K562 (cell line): ENCODE measurements around the gene CLTB. TPM values are rescaled to one million over a fixed set of nuclear protein-coding genes. Genes with fewer than 3 reads are reported as not detected.
A peak's percentile ranks its signal among the peaks of the same experiment; 100 is the strongest.

Experiments
- BRD9 ChIP-seq: fragments of 450-650 bp; IDR thresholded peaks from 2 replicates; pipeline ENCODE4 v1.6.1; 2018; ENCODE audit warnings: low read depth; ENCODE audit not compliant: partially characterized antibody
- CBX5 ChIP-seq: IDR thresholded peaks from 2 replicates; pipeline ENCODE4 v1.6.1; 2014; ENCODE audit warnings: low read depth, borderline replicate concordance
- CCNT2 ChIP-seq: IDR thresholded peaks from 2 replicates; pipeline ENCODE4 v1.6.1; 2011; ENCODE audit warnings: borderline replicate concordance, low read depth, mild to moderate bottlenecking, moderate library complexity, mixed read lengths, low read length; ENCODE audit not compliant: insufficient read length; ENCODE audit errors: extremely low read depth
- CEBPG ChIP-seq, 3 experiments: fragments of 200-800 bp in 1 of 3; sonication (Bioruptor generic) in 1 of 3; sonication (generic) in 1 of 3; formaldehyde crosslinking in 1 of 3; IDR thresholded peaks in 2 of 3; conservative IDR thresholded peaks in 1 of 3; 2 replicates each; pipeline versions ENCODE4 v1.6.1 to v1.8.0; 2016 to 2022; ENCODE audit warnings: missing compliant biosample characterization in 2 of 3, missing genetic modification characterization in 2 of 3, mild to moderate bottlenecking in 1 of 3, missing genetic modification reagents in 1 of 3
- CREM ChIP-seq: IDR thresholded peaks from 2 replicates; pipeline ENCODE4 v1.6.1; 2014; ENCODE audit warnings: antibody characterized with exemption, low read depth
- HDAC2 ChIP-seq: fragments of 450-650 bp; IDR thresholded peaks from 2 replicates; pipeline ENCODE4 v1.6.1; 2016; ENCODE audit warnings: mild to moderate bottlenecking
- HNRNPLL ChIP-seq: fragments of 200-400 bp; formaldehyde crosslinking; IDR thresholded peaks from 2 replicates; pipeline ENCODE4 v1.6.1; 2017; ENCODE audit warnings: low read length, low read depth, mild to moderate bottlenecking; ENCODE audit not compliant: poor library complexity, severe bottlenecking
- MTA2 ChIP-seq: fragments of 450-650 bp; IDR thresholded peaks from 2 replicates; pipeline ENCODE4 v1.6.1; 2016; ENCODE audit warnings: low read depth
- RBM34 ChIP-seq: fragments of 200-400 bp; formaldehyde crosslinking; IDR thresholded peaks from 2 replicates; pipeline ENCODE4 v1.6.1; 2018; ENCODE audit warnings: low read length, borderline replicate concordance; ENCODE audit not compliant: insufficient read depth
- SFPQ ChIP-seq: fragments of 200-400 bp; formaldehyde crosslinking; IDR thresholded peaks from 2 replicates; pipeline ENCODE4 v1.6.1; 2017; ENCODE audit warnings: mild to moderate bottlenecking, low read depth, low read length, moderate library complexity
- SMARCA5 ChIP-seq: fragments of 450-650 bp; IDR thresholded peaks from 2 replicates; pipeline ENCODE4 v1.6.1; 2016
- SRSF3 ChIP-seq: fragments of 200-400 bp; formaldehyde crosslinking; IDR thresholded peaks from 2 replicates; pipeline ENCODE4 v1.6.1; 2016; ENCODE audit warnings: mild to moderate bottlenecking, low read length, moderate library complexity; ENCODE audit not compliant: insufficient read depth
- ZNF140 ChIP-seq: fragments of 250-450 bp; sonication (Bioruptor Pico); IDR thresholded peaks from 2 replicates; pipeline ENCODE4 v1.8.0; 2021; ENCODE audit warnings: moderate library complexity, mild to moderate bottlenecking, inconsistent platforms
- ZNF408 ChIP-seq: fragments of 250-450 bp; sonication (Bioruptor Pico); IDR thresholded peaks from 2 replicates; pipeline ENCODE4 v1.4.0; 2020; ENCODE audit warnings: low read depth, mild to moderate bottlenecking, moderate library complexity
- polyA plus RNA-seq, 8 experiments: library from polyadenylated mRNA; depleted of rRNA in 4 of 8; stranded (reverse) in 5 of 8; unstranded in 3 of 8; fragments of >200 nt; fragmentation: Nextera tagmentation in 2 of 8; fragmentation: Illumina TruSeq in 1 of 8; extraction: Ambion mirVana in 2 of 8; extraction: Trizol in 1 of 8; gene quantifications; 2 replicates each; pipeline versions ENCODE4 v1.2.1 to v1.2.3, GENCODE V29; 2011 to 2014; ENCODE audit warnings: inconsistent platforms in 1 of 8, missing spikeins in 1 of 8
- total RNA-seq, 7 experiments: library from RNA; depleted of rRNA in 6 of 7; stranded (reverse); fragments of >200 nt in 6 of 7; fragmentation: Illumina TruSeq in 2 of 7; extraction: Trizol in 2 of 7; gene quantifications; 2 replicates each; pipeline versions ENCODE4 v1.2.1 to v1.2.3, GENCODE V29; 2011 to 2021; ENCODE audit warnings: low replicate concordance in 1 of 7
- TF ChIP-seq, protein P1 (sequence below): sonication (generic); formaldehyde crosslinking; IDR thresholded peaks from 2 replicates; pipeline ENCODE4 v1.8.0; 2022; ENCODE audit warnings: mild to moderate bottlenecking, missing genetic modification reagents
- TF ChIP-seq, protein P2 (sequence below): fragments of 200-800 bp; sonication (Bioruptor generic); IDR thresholded peaks from 2 replicates; pipeline ENCODE4 v1.6.1; 2017; ENCODE audit warnings: missing genetic modification characterization, missing compliant biosample characterization
- TF ChIP-seq, protein P3 (sequence below): sonication (generic); formaldehyde crosslinking; IDR thresholded peaks from 2 replicates; pipeline ENCODE4 v1.8.1; 2023; ENCODE audit warnings: mild to moderate bottlenecking, missing genetic modification reagents

CLTB gene
- total and polyA plus RNA-seq, 9 of the 15 experiments (the other 6 are each of a cell fraction or from before 2014, with no cell fraction given): 1.8 to 117 (median 39.0) TPM

DNA sequence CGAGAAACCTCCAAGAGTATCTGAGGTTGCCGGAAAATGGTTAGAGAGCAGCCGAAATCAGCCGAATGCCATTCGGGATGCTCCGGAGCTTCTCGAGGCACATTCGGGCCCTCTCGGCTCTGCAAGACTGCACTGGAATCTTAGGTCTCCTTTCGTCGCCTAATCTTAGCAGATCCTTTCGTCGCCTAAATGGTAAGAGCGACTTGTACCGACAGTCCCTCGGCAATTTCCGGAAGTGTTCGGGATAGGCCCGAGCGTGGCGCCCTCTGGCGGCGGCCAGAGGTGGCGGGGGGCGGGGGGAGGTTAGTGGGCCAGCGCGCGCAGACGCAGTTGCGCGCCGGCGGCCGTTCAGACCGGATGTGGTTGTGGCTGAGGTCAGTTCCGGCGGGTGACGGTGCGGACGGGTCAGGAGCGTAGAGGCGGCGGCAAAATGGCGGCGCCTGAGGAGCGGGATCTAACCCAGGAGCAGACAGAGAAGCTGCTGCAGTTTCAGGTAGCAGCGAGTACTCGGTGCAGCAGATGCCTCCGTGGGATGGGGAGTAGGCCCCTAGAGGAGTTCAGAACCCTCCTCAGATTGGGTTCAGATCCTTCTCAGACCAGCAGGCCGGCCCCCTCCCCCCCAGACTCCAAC, 31.8 kb upstream of the CLTB start, which contains the start of gene FAF2 (continued):
- TF ChIP-seq, protein P1, sequence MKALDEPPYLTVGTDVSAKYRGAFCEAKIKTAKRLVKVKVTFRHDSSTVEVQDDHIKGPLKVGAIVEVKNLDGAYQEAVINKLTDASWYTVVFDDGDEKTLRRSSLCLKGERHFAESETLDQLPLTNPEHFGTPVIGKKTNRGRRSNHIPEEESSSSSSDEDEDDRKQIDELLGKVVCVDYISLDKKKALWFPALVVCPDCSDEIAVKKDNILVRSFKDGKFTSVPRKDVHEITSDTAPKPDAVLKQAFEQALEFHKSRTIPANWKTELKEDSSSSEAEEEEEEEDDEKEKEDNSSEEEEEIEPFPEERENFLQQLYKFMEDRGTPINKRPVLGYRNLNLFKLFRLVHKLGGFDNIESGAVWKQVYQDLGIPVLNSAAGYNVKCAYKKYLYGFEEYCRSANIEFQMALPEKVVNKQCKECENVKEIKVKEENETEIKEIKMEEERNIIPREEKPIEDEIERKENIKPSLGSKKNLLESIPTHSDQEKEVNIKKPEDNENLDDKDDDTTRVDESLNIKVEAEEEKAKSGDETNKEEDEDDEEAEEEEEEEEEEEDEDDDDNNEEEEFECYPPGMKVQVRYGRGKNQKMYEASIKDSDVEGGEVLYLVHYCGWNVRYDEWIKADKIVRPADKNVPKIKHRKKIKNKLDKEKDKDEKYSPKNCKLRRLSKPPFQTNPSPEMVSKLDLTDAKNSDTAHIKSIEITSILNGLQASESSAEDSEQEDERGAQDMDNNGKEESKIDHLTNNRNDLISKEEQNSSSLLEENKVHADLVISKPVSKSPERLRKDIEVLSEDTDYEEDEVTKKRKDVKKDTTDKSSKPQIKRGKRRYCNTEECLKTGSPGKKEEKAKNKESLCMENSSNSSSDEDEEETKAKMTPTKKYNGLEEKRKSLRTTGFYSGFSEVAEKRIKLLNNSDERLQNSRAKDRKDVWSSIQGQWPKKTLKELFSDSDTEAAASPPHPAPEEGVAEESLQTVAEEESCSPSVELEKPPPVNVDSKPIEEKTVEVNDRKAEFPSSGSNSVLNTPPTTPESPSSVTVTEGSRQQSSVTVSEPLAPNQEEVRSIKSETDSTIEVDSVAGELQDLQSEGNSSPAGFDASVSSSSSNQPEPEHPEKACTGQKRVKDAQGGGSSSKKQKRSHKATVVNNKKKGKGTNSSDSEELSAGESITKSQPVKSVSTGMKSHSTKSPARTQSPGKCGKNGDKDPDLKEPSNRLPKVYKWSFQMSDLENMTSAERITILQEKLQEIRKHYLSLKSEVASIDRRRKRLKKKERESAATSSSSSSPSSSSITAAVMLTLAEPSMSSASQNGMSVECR (CRISPR knock-in tag): no peak
- TF ChIP-seq, protein P2, sequence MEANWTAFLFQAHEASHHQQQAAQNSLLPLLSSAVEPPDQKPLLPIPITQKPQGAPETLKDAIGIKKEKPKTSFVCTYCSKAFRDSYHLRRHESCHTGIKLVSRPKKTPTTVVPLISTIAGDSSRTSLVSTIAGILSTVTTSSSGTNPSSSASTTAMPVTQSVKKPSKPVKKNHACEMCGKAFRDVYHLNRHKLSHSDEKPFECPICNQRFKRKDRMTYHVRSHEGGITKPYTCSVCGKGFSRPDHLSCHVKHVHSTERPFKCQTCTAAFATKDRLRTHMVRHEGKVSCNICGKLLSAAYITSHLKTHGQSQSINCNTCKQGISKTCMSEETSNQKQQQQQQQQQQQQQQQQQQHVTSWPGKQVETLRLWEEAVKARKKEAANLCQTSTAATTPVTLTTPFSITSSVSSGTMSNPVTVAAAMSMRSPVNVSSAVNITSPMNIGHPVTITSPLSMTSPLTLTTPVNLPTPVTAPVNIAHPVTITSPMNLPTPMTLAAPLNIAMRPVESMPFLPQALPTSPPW: peak; percentile 100
- TF ChIP-seq CCNT2 (peak; percentile 92), SRSF3 (no peak), HDAC2 (no peak), SMARCA5 (no peak), CEBPG (CRISPR knock-in tag; IDR thresholded peaks at IDR 0.05) (no peak), CEBPG (tag; conservative IDR thresholded peaks at IDR 0.05 in 1 of 2, IDR thresholded peaks at IDR 0.05 in 1 of 2) (no peak), SFPQ (no peak), RBM34 (no peak), CREM (peak; percentile 94), ZNF140 (CRISPR knock-in tag) (no peak), CBX5 (no peak), ZNF408 (CRISPR knock-in tag) (no peak), BRD9 (no peak), HNRNPLL (no peak), MTA2 (no peak)
- TF ChIP-seq, protein P3, sequence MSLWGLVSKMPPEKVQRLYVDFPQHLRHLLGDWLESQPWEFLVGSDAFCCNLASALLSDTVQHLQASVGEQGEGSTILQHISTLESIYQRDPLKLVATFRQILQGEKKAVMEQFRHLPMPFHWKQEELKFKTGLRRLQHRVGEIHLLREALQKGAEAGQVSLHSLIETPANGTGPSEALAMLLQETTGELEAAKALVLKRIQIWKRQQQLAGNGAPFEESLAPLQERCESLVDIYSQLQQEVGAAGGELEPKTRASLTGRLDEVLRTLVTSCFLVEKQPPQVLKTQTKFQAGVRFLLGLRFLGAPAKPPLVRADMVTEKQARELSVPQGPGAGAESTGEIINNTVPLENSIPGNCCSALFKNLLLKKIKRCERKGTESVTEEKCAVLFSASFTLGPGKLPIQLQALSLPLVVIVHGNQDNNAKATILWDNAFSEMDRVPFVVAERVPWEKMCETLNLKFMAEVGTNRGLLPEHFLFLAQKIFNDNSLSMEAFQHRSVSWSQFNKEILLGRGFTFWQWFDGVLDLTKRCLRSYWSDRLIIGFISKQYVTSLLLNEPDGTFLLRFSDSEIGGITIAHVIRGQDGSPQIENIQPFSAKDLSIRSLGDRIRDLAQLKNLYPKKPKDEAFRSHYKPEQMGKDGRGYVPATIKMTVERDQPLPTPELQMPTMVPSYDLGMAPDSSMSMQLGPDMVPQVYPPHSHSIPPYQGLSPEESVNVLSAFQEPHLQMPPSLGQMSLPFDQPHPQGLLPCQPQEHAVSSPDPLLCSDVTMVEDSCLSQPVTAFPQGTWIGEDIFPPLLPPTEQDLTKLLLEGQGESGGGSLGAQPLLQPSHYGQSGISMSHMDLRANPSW (CRISPR knock-in tag): no peak
